HG03460 (cell line): ENCODE results near the gene SF1.
"Not testable (repeated sequence)": the region's sequence is repeated elsewhere in the genome, so short reads cannot be mapped to it uniquely, and the experiment has no call there.

Experiments
- ATAC-seq: cut with Tn5 transposase; IDR thresholded peaks from one replicate; pipeline ENCODE4 v1.9.1; 2021; ENCODE audit not compliant: unreplicated experiment

Gene SF1, protein sequence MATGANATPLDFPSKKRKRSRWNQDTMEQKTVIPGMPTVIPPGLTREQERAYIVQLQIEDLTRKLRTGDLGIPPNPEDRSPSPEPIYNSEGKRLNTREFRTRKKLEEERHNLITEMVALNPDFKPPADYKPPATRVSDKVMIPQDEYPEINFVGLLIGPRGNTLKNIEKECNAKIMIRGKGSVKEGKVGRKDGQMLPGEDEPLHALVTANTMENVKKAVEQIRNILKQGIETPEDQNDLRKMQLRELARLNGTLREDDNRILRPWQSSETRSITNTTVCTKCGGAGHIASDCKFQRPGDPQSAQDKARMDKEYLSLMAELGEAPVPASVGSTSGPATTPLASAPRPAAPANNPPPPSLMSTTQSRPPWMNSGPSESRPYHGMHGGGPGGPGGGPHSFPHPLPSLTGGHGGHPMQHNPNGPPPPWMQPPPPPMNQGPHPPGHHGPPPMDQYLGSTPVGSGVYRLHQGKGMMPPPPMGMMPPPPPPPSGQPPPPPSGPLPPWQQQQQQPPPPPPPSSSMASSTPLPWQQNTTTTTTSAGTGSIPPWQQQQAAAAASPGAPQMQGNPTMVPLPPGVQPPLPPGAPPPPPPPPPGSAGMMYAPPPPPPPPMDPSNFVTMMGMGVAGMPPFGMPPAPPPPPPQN

DNA sequence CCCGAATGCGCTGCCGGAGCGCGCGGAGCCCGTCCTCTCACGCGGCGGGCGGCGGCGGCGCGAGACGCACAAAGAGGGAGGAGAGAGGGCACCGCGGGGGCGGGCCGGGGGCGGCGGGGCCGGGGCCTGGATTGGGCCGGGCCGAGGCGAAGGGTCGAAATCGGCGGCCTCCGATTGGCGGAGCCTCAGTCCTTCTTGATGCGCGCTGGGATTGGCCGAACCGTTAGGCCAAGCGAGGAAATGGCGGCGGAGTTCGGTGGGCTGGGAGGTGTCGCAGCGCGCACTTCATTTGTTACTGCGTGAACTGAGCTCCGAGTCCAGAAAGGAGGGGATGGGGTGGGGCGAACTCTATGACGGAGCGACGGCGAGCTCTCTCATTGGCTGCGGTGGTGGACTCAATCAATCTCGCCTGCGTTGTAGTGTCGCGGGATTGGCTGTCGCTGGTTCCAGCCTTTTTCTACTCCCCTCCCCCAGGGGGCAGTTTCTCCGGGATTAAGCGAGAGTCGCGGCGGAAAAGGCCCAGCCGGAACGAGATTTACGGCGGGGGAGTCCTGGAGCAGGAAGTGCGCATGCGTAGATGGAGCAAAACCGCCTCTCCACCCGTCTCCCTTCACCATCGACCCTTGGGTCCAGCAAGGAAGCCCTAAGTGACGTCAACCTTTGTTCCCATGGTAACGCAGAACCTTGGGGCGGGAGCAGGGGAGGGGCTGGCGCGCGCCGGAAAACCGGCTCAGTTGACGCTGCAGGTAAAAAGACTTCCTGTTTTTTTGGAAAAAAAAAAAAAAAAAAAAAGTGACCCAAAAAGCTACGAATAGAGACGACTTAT lies at the start of gene SF1:
Gene SF1, minus strand, starts transcription at position 70 of the 826 bp plus-strand sequence. CDS start 150 bp downstream, outside the sequence.
- peak; percentile 79 for ATAC-seq

DNA sequence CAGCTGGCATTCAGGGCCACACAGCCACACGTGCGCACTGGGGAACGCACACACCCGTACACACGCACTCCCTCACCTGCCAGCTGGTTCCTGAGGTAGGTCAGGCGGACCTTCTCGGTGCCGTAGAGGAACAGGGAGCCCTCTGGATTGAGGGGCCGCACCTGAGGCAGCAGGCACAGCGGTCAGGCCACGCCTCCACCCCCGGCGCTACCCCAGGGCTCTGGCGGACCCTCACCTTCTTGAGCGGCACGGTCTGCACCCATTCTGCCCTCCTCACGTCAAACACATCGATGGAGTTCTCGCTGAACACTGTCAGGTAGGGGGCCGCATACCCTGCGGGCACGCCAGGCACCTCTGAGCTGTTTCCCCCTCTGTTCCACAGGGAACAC lies 49.1 kb upstream of the SF1 start:
- no peak for ATAC-seq

DNA sequence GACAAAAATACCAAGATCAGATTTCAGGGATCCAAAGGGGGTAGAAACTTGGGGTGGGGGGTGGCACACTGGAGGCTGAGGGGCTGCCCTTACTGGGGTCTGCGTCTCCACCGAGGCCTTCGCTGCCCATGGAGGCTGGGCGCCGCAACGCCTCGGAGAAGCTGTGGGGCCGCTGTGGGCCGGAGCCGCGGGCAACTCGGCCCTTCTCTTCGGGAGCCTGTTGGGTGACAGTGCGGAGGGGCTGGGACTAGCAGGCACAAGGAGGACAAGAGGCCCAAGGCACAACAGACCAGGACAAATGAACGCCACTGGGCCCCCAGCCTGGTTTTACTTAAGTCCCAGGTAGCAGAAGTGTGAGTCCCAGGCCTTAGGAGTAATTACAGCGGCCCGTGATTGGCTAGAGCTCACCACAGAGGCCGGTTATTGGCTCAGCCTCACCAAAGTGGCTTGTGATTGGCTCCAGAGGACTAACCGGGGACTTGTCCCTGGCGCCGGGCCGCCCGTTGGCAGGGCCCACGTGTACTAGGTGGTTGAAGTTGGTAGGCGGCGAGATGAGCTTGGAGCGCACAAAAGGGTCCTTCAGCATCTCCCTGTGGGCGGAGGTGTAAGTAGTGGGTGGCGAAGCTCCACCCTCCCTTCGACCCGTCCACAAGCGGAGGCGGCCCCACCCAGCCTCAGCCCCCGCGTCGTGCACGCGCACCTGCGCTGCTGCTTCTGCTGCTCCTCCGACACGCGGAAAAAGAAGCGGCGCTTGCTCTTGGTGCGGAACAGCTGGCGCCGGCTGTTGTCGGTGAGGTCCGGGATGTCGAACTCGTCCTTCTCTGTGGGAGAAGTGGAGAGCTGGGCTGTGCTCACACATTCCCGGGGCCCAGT lies 48.5 kb upstream of the SF1 start:
- ATAC-seq, result no peak

DNA sequence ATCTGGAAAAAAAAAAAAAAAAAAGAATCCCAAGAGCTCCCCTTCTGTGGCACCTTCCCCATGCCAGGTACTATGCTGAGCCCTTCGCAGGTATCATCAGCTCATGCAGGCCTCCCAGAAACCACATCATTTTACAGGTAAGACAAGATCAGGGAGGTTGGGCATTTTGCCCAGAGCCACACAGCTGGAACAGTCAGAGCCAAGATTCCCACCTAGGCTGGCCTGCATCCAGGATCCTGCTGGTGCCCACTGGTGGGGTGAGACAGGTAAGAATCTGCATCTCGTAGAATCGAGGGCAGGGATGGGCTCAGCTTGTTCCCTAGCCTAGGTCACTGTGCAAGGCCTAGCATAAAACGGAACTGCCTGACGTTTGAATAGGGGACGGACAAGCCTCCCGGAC lies 47.7 kb upstream of the SF1 start:
- ATAC-seq, result no peak

DNA sequence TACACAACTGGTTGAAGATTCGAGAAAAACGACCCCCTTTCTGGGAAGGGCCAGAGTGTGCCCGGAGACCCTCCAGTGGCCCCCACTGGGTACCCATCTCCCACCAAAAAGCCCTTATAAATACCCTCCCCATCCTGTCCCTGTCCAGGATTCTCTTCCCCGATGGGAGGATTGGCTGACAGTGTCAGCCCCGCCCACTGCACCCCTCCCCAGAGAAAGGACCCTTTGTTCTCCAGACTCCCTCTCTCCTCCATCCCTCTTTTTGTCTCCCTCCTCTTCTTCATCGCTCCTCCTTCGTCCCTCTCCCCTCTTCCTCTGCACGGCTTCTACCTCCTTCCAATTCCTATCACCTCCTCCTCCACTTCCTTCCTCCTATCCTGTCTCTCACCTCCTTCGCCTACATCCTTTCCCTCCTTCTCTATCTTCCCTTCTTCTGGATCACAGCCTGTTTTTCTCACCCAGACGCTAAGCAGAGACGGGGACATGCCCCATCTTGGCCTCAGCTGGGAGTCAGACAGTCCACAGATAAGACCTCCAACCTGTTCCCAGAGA lies 45.3 kb upstream of the SF1 start:
- ATAC-seq, result no peak

DNA sequence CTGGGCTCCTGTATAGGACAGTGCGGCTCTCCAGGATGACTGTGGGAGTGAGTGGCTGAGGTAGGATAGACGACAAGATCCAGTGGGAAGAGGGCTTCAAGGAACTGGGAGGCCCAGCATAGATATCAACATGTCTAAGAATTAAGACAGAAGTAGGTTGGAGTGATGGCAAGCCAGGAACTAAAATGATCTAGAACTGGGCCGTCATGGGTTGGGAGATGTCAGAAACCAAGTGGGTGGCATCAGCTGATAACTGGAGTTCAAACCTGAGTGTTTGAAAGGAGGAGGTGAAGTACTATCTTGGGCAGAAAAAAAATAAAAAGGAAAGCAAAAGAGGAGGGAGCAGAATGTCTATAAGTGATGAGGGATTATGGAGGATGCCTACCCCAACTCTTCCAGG lies 39.1 kb upstream of the SF1 start:
- no peak for ATAC-seq

DNA sequence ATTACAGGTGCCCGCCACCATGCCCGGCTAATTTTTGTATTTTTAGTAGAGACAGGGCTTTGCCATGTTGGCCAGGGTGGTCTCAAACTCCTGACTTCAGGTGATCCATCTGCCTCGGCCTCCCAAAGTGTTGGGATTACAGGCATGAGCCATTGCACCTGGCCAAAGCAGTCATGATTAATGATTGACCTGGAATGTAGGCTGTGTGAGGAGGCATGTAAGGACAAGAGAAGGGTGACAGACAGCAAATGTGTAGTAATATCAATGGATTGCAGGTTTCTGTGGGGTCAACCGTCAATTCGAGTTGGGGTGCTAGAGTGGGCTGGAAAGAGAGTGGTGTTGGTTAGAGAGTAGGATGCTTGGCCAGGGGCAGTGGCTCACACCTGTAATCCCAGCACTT lies 37.1 kb upstream of the SF1 start:
- not testable (repeated sequence) for ATAC-seq

DNA sequence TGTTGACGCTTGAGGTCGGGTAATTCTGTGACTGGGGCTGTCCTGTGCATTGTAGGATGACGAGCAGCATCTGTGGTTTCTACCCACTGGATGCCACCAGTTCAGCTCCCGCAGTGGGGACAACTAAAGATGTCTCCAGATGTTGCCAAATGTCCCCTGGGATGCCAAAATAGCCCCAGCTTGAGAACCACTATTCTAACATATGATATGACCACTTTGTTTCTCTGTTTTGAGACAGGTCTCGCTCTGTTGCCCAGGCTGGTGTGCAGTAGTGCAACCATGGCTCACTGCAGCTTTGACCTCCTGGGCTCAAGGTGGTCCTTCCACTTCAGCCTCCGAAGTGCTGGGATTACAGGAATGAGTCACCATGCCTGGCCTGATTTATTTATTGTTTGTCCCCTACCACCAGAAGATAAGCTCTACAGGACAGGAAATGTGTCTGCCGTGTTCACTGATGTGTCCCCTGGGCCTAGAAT lies 36.4 kb upstream of the SF1 start:
- ATAC-seq, result peak; percentile 57

DNA sequence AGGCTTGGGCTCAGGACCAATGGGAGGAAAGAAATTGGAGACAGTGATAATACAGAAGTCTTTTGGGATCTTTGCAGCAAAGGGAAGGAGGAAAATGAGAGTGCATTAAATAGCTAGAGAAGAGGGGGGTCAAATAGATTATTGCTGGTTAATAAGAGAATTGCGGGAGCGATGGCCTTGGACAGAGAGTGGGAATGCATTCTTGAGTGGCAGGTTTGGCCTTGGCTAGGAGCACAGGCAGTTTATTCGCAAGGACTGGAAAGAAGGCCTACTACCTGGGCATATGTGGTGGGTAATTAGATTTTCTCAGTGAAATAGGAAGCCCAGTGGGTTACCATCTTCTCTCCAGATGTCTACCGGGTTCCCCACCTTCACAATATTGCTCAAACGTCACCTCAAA lies 35.5 kb upstream of the SF1 start:
- ATAC-seq, result no peak

DNA sequence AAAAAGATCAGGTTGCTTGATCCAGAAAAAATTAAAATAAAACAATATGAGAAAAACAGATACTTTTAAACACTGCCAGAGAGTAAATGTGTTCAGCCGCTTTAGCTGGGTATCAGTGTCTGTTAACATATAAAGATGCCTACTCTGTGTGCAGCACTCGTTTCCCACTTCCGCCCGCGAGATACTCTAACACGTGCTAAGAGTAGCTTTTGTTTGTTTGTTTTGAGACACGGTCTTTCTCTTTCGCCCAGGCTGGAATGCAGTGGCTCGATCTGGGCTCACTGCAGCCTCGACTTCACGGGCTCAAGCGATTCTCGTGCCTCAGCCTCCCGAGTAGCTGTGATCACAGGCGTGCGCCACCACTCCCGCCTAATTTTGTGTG lies 32.5 kb upstream of the SF1 start:
- no peak for ATAC-seq

DNA sequence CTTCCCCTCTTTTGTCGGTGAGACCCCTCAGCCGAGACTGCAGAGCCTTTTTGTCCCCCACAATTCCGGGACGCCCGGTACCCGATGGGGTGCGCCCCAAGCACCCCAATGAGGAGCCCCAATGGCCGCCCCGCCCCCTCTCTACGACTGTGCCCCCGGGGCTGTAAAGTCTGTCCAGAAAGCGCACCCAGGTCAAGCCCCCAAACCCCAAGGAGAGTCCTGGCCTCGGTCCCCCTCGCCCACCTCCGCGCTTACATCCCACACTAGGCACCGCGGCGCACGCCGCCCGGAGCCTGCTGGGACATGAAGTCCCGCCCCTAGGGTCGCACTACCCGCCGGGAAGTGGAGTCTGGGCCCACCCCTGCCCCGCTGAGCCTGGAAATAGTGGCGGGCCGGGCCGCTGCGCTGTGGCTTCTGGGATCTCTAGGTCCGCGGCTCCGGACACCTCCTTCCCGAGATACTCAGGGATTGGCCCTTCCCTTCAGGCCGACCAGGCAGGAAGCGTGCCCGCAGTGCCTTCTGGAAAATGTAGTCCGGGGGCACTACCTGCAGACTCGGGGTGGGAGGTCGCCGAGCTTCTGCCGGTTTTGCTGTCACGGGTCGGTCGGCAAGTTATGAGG lies 32.0 kb upstream of the SF1 start, which contains the start of gene MEN1:
Gene MEN1, minus strand, starts transcription at position 281 of the 620 bp plus-strand sequence. CDS start 442 bp downstream, outside the sequence.
- ATAC-seq, result peak; percentile 50

DNA sequence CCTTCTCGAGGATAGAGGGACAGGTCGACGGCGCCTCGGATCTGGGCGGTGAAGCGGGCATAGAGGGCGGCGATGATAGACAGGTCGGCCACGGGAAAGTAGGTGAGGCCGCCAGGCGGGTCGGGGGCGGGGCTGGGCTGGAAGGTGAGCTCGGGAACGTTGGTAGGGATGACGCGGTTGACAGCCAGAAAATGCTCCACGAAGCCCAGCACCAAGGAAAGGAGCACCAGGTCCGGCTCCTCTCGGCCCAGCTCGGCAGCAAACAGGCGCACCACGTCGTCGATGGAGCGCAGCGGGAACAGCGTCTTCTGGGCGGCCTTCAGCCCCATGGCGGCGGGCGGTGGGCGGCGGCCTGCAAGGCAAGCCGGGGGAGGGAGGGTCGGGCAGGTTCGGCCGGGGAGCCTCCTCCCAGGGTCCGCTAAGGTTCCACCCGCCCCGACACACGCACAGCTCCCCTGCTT lies 31.5 kb upstream of the SF1 start:
- no peak for ATAC-seq

DNA sequence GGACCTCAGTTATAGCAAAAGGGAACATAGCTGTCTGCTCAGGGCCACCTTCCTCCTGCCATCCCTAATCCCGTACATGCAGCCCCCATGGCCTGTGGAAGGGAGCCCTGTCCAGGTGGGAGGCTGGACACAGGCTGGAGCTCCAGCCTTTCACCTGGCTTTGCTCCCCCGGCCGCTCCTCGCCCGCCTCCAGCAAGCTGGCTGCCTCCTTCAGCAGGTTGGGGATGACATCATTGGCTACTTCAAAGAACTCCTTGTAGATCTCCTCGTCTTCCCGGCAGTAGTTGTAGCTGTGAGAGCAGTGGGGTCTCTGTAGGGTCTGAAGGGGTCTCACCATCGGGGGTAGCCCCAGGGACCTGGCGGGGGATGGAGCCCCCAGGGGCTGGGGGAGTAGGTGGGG lies 27.1 kb upstream of the SF1 start:
- no peak for ATAC-seq

DNA sequence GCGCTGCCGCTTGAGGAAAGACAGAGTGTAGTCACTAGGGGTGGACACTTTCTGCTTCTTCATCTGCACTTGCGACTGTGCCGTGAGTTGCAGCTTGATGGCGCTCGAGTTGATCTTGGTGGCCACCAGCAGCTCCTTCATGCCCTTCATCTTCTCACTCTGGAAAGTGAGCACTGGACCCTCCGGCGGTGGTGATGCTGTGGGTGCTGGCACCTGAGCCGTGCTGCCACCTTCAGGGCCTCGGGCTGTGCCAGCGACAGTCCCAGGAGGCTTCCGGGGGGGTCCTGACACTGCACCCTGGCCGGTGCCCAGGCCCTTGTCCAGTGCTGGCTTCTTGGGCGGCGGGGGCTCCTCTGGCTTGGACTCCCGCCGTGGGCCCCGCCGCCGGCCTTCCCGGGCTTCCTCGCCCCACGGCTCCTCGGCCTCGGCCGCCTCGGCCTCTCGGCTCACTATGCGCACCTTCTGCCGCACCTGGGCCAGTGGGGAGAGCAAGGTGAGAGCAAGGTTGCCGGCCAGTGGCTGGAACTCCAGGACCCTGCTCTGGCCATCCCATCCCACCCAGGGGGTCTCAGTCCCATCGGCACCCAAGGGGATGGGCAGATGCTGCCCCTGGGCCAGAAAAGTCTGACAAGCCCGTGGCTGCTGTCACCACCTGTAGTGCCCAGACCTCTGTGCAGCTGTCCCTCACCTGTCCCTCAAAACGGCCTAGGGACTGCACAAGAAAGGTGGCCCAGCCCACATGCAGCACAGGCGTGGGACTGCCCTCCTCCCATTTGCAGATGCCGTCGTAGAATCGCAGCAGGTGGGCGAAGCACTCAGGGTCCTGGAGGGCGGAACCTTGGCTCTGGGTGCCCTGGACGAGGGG lies 26.2 kb upstream of the SF1 start:
- no peak for ATAC-seq

DNA sequence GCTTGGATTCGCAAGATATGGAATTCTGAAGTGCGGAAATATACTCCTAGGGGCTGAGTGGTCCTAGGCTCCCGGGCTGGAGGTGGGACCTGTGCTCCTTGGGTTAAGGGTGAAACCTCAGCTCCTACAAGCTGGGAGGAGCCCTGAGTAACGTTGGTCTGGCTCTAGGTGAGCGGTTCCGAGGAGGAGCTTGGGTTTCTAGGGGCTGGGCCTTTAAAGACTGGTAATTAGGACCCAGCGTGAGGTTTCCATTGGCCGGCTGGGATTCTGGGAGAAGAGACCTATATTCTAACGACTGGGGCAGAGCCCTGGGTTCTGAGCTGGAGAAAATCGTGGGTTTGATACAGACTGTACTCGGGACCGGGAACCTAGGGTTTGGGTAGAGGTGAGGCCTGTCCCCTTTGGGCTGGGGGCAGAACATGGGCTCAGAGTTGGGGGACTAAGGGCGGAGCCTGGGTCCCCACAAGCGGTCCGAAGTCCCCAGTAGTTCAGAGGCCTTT lies 25.6 kb upstream of the SF1 start:
- ATAC-seq, result no peak

DNA sequence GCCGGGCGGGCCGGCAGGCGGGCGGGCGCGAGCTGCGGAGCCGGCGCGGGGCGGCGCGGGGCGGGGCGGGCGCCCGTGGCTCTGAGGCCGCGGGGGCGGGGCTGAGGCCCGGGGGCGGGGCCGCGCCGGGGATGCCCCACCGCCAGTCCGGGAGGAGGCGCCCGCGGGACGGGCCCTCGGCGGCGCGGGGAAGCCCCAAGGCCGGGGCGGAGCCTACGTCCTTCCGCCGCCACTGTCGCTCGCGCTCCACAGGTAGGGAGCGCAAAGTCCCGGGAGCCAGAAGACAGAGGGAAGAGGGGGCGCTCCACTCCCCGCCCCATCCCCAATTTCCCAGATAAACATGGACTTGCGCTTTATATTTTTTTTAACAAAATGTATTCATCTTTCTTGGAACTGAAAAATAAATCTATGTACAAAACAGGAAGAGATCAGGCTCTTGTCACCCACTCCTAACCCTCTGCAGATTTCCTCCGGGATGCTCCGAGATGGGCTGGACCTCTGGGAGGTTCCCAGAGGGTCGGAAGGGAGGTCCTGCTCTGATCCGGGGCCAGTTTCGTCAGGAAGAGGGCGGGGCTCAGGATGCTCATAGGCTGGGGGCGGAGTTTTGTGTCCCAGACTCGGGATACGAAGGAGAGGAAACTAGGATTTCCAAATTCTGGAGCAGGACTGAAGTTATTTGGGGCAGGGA lies 25.0 kb upstream of the SF1 start, which contains the start of gene MAP4K2:
Gene MAP4K2, minus strand, starts transcription at position 57 of the 688 bp plus-strand sequence. CDS start 65 bp downstream, outside the sequence.
- ATAC-seq, result no peak

DNA sequence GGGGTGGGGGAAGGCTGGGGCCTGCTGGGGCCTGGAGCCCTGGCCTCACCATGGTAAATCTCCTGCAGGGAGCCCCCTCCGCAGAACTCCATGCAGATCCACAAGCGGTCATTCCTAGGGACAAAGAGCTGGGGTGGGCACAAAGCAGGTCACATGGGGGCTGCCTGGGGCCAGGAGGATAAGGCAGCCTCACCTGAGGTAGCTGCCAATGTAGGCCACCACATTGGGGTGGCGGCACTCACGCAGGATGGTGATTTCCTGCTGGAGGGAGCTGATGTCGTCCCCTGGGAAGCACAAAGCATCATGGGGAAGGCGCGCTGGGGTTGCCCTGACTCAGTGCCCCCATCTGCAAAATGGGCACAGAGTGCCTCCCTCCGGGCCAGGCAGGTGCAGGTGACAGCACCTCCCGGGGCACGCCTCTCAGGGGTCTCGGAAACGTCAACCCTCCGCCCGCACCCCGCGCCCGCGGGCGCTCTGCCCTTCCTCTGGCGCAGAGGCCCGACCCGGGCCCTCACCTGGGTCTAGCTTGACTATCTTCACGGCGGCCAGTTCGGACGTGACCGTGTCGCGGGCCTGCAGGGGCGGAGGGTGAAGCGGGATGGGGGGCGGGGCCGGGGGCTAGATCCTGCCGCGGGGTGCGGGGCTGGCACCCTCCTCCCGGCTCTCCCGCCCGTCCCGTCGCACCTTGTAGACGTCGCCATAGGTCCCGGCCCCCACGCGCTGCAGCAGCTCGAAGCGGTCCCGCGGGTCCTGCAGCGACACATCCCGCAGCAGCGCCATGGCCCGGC lies 24.2 kb upstream of the SF1 start:
- no peak for ATAC-seq
